OCI-LY7 (cell line): ENCODE measurements around the gene LYRM2.

Source experiments
- EZH2phosphoT487 ChIP-seq: fragments of 200-600 bp; sonication (generic); IDR thresholded peaks from 2 replicates; pipeline ENCODE4 v1.6.1; 2018; ENCODE audit warnings: low read depth, borderline replicate concordance, mild to moderate bottlenecking, mixed run types, antibody characterized with exemption, low read length, moderate library complexity, mixed read lengths
- TF ChIP-seq, protein P1 (sequence below): fragments of 200-600 bp; sonication (generic); conservative IDR thresholded peaks from 2 replicates; pipeline ENCODE4 v1.5.1; 2014; ENCODE audit warnings: mild to moderate bottlenecking, antibody characterized with exemption, low read length, moderate library complexity, mixed read lengths

- TF ChIP-seq, protein P1, sequence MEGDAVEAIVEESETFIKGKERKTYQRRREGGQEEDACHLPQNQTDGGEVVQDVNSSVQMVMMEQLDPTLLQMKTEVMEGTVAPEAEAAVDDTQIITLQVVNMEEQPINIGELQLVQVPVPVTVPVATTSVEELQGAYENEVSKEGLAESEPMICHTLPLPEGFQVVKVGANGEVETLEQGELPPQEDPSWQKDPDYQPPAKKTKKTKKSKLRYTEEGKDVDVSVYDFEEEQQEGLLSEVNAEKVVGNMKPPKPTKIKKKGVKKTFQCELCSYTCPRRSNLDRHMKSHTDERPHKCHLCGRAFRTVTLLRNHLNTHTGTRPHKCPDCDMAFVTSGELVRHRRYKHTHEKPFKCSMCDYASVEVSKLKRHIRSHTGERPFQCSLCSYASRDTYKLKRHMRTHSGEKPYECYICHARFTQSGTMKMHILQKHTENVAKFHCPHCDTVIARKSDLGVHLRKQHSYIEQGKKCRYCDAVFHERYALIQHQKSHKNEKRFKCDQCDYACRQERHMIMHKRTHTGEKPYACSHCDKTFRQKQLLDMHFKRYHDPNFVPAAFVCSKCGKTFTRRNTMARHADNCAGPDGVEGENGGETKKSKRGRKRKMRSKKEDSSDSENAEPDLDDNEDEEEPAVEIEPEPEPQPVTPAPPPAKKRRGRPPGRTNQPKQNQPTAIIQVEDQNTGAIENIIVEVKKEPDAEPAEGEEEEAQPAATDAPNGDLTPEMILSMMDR = no peak
- TF ChIP-seq EZH2phosphoT487 = no peak
These were observed 120.0 kb downstream of the LYRM2 start for GRCh38 chr6:89518352-89519055.
